ENCODE results near the gene LPP.

- TF ChIP-seq THRAP3 (IDR thresholded peaks at IDR 0.05; ENCODE audit: borderline replicate concordance): no peak
- TF ChIP-seq DIDO1 (tag; IDR thresholded peaks at IDR 0.05; ENCODE audit: low read depth): no peak
- TF ChIP-seq HBP1 (CRISPR knock-in tag; IDR thresholded peaks at IDR 0.05): no peak
- no peak for TF ChIP-seq ZNF165 (CRISPR knock-in tag; IDR thresholded peaks at IDR 0.05; ENCODE audit: borderline replicate concordance)
- TF ChIP-seq SFPQ (IDR thresholded peaks at IDR 0.05; ENCODE audit: low read depth, low read length): no peak
- no peak for TF ChIP-seq MAFF (IDR thresholded peaks at IDR 0.05; ENCODE audit: low read length)
- no peak for TF ChIP-seq ZNF318 (IDR thresholded peaks at IDR 0.05; ENCODE audit: borderline replicate concordance in 1 of 2, low read depth in 1 of 2)
- no peak for TF ChIP-seq TAF15 (IDR thresholded peaks at IDR 0.05; ENCODE audit: low read depth, low read length)
- TF ChIP-seq BDP1 (IDR thresholded peaks at IDR 0.05; ENCODE audit: insufficient read depth, insufficient read length): no peak
- TF ChIP-seq, protein P1, sequence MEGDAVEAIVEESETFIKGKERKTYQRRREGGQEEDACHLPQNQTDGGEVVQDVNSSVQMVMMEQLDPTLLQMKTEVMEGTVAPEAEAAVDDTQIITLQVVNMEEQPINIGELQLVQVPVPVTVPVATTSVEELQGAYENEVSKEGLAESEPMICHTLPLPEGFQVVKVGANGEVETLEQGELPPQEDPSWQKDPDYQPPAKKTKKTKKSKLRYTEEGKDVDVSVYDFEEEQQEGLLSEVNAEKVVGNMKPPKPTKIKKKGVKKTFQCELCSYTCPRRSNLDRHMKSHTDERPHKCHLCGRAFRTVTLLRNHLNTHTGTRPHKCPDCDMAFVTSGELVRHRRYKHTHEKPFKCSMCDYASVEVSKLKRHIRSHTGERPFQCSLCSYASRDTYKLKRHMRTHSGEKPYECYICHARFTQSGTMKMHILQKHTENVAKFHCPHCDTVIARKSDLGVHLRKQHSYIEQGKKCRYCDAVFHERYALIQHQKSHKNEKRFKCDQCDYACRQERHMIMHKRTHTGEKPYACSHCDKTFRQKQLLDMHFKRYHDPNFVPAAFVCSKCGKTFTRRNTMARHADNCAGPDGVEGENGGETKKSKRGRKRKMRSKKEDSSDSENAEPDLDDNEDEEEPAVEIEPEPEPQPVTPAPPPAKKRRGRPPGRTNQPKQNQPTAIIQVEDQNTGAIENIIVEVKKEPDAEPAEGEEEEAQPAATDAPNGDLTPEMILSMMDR (IDR thresholded peaks at IDR 0.05 in 2 of 3, conservative IDR thresholded peaks at IDR 0.05 in 1 of 3; ENCODE audit: insufficient read depth in 2 of 3, low read depth in 1 of 3, low read length in 3 of 3): no peak
- no peak for TF ChIP-seq ATF7 (IDR thresholded peaks at IDR 0.05)
- TF ChIP-seq GATAD2A (IDR thresholded peaks at IDR 0.05): no peak
Observed at GRCh38 chr3:188433521-188434150, 279.7 kb downstream of the LPP start.

Measured in K562 (cell line).